GM12801 (cell line): ENCODE measurements around the gene QSER1.

Source experiments
- CTCF ChIP-seq: IDR thresholded peaks from one replicate; pipeline ENCODE4 v1.5.1; 2011; ENCODE audit warnings: control low read depth; ENCODE audit not compliant: insufficient read length; ENCODE audit errors: extremely low read depth

The QSER1 gene

GRCh38 chr11:32893343-32894148 is 935 bp downstream of the QSER1 start:
- no peak for TF ChIP-seq CTCF

- no peak for TF ChIP-seq CTCF
Observed at GRCh38 chr11:32894149-32894827, 1.7 kb downstream of the QSER1 start.

DNA sequence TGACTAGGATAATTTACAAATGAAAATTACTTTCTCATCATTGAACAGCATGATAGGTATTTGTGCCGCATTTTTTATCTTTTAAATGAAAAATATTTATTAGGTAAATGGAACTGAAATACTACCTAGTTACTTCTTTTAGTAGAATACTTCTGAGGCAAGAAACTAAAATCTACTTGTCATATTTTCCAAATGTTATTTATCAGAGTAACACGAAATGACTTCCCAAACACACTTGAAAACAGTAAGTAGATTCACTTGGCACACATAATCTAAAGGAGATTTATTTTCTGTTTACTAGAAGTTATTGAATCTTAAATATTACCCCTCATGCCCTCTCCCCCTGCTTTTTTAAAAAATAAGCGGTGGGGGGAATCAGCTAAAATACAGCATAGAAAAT is 2.3 kb downstream of the QSER1 start:
- no peak for TF ChIP-seq CTCF

DNA sequence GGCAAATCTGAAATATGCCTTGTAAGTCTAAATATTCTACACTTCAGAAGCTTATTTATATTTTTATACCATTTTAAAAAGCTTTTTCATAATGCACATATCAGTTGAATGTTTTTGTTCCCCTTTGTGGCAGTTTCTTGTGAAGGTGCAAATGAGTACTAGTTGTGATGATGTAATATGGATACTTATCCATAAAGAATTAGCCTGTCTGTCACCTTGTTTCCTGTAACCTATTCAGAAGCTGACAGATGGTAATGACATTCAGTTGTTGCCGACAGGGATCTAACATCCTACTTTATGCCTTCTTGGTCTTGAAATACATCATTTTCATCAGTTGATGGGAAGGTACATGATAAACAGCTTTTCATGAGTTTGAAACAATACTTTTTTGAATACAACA is 2.9 kb downstream of the QSER1 start:
- no peak for TF ChIP-seq CTCF

- TF ChIP-seq CTCF: no peak
Observed at GRCh38 chr11:32897103-32897502, 4.5 kb downstream of the QSER1 start.

DNA sequence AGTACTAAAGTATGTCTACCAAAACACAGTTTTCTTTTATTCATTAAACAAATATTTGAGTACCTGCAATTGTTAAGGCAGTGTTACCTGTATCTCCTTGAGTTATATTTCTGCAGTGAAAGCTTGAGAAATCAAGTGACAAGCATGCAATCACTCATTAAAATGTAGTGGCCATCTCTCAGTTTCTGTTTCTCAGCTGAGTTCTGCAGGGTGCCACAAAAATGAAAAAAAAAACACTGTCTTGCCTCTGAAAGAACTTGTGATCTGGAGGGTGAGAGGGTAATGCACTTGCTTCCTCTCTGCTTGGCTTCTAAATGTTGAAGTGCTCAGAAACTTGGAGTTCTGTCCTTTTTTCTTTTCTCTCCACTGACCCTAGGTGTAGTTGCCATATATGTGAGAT is 6.8 kb downstream of the QSER1 start:
- no peak for TF ChIP-seq CTCF

GRCh38 chr11:32902089-32902665 is 9.6 kb downstream of the QSER1 start:
- no peak for TF ChIP-seq CTCF
